Measurements from ENCODE around the gene FAM43A.

FAM43A gene

DNA sequence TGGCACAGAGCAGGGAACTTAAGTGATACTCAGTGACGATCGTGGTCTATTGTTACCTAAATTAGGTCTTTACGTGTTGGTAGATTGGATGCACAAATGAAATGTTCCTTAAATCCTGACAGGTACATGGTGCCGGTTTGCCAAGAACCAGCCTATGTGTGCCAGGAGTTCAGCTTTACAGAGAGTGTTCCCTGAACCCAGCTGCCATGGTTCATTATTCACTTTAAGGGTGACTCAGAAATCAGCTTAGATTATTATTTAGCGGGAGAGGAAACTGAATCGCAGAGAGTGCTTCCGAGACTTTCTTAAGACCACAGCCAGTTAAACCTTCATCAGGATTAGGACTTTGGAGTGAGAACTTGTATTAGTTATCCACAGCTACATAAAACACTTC lies 21.5 kb downstream of the FAM43A start:
- H3K18ac ChIP-seq (ENCODE audit: low read depth in 1 of 2, low read length in 2 of 2) = no peak overlapping the region
- H3K4me2 ChIP-seq (ENCODE audit: low read length, poor library complexity, severe bottlenecking) = no peak overlapping the region
- H2BK15ac ChIP-seq (ENCODE audit: low read depth, poor library complexity, severe bottlenecking) = no peak overlapping the region
- H2AK5ac ChIP-seq (ENCODE audit: low read length, severe bottlenecking) = no peak overlapping the region
- H3K9me3 ChIP-seq (ENCODE audit: control insufficient read depth, low read length) = no peaks in the 10 kb centered on the region
- no peak overlapping the region for H4K91ac ChIP-seq (ENCODE audit: low read length)
- no peak overlapping the region for H3K9ac ChIP-seq (ENCODE audit: low read length)
- H2BK12ac ChIP-seq (ENCODE audit: low read length in 2 of 2) = no peak overlapping the region
- H3K36me3 ChIP-seq (ENCODE audit: control insufficient read depth in 1 of 2, insufficient read depth in 2 of 2, low read depth in 1 of 2, low read length in 2 of 2) = no peaks in the 10 kb centered on the region
- peaks cover 3 to 21% of the 10 kb centered on the region in 2 experiments for H3K27me3 ChIP-seq (ENCODE audit: control insufficient read depth in 1 of 2, insufficient read depth in 1 of 2, low read length in 2 of 2)
- WGBS = 96% methylated on average over 6 of the region's 7 CpGs
- H2AFZ ChIP-seq (ENCODE audit: low read depth, low read length) = no peak overlapping the region
- DNase-seq = no peak
- H3K4me1 ChIP-seq (ENCODE audit: control insufficient read depth, insufficient read depth, low read depth, low read length) = peaks cover 5% of the 10 kb centered on the region
- H3K23ac ChIP-seq (ENCODE audit: low read length in 2 of 2) = no peak overlapping the region
- no peak overlapping the region for H2BK120ac ChIP-seq (ENCODE audit: low read depth, low read length)
- no peak overlapping the region for H3K4ac ChIP-seq (ENCODE audit: low read depth in 1 of 2, low read length in 2 of 2)
- H3K14ac ChIP-seq (ENCODE audit: low read length in 2 of 2) = no peak overlapping the region
- no peak overlapping the region for H2BK5ac ChIP-seq (ENCODE audit: low read depth, low read length, poor library complexity, severe bottlenecking)
- H4K8ac ChIP-seq (ENCODE audit: low read length) = no peak overlapping the region
- no peaks in the 10 kb centered on the region for H3K79me1 ChIP-seq (replicated peaks; ENCODE audit: low read length, poor library complexity, severe bottlenecking)
- no peak overlapping the region for H3K27ac ChIP-seq (ENCODE audit: low read length, poor library complexity, severe bottlenecking)
- no peak overlapping the region for H3K4me3 ChIP-seq (ENCODE audit: insufficient read depth in 1 of 2, low read depth in 1 of 2, low read length in 2 of 2)

DNA sequence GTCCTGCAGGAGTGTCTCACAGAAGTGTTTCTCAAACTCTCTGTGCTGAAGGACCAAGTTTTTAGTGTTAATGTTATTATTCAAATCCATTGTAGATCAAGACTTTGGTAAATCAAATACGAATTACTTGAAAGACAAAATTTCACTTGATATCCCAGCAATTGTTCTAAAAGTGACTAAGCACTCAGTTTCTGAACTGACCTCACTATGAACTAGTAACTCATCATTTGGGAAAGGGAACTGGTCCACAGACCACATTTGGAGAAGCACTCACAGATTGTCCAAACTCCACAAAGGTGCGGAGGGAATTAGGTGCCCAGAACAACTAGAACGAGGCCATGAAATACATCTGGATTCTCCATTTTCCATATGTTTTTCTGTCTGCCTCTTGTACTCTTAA lies 25.6 kb downstream of the FAM43A start:
- no peak overlapping the region for H3K27ac ChIP-seq (ENCODE audit: low read length, poor library complexity, severe bottlenecking)
- no peak overlapping the region for H3K9ac ChIP-seq (ENCODE audit: low read length)
- H3K4ac ChIP-seq (ENCODE audit: low read depth in 1 of 2, low read length in 2 of 2) = no peak overlapping the region
- H3K4me2 ChIP-seq (ENCODE audit: low read length, poor library complexity, severe bottlenecking) = no peak overlapping the region
- no peaks in the 10 kb centered on the region for H3K9me3 ChIP-seq (ENCODE audit: control insufficient read depth, low read length)
- no peak overlapping the region for H3K4me3 ChIP-seq (ENCODE audit: insufficient read depth in 1 of 2, low read depth in 1 of 2, low read length in 2 of 2)
- H2BK5ac ChIP-seq (ENCODE audit: low read depth, low read length, poor library complexity, severe bottlenecking) = no peak overlapping the region
- peaks cover 3 to 15% of the 10 kb centered on the region in 2 experiments for H3K27me3 ChIP-seq (ENCODE audit: control insufficient read depth in 1 of 2, insufficient read depth in 1 of 2, low read length in 2 of 2)
- H3K18ac ChIP-seq (ENCODE audit: low read depth in 1 of 2, low read length in 2 of 2) = no peak overlapping the region
- H2AFZ ChIP-seq (ENCODE audit: low read depth, low read length) = no peak overlapping the region
- no peak overlapping the region for H2BK120ac ChIP-seq (ENCODE audit: low read depth, low read length)
- WGBS = 100% methylated on average over 3 of the region's 3 CpGs
- H2BK15ac ChIP-seq (ENCODE audit: low read depth, poor library complexity, severe bottlenecking) = no peak overlapping the region
- H3K36me3 ChIP-seq (ENCODE audit: control insufficient read depth in 1 of 2, insufficient read depth in 2 of 2, low read depth in 1 of 2, low read length in 2 of 2) = no peaks in the 10 kb centered on the region
- H3K4me1 ChIP-seq (ENCODE audit: control insufficient read depth, insufficient read depth, low read depth, low read length) = peaks cover 3% of the 10 kb centered on the region
- H3K14ac ChIP-seq (ENCODE audit: low read length in 2 of 2) = no peak overlapping the region
- H3K23ac ChIP-seq (ENCODE audit: low read length in 2 of 2) = no peak overlapping the region
- H2BK12ac ChIP-seq (ENCODE audit: low read length in 2 of 2) = no peak overlapping the region
- DNase-seq = no peak
- no peaks in the 10 kb centered on the region for H3K79me1 ChIP-seq (replicated peaks; ENCODE audit: low read length, poor library complexity, severe bottlenecking)
- H2AK5ac ChIP-seq (ENCODE audit: low read length, severe bottlenecking) = no peak overlapping the region
- H4K8ac ChIP-seq (ENCODE audit: low read length) = no peak overlapping the region
- no peak overlapping the region for H4K91ac ChIP-seq (ENCODE audit: low read length)

DNA sequence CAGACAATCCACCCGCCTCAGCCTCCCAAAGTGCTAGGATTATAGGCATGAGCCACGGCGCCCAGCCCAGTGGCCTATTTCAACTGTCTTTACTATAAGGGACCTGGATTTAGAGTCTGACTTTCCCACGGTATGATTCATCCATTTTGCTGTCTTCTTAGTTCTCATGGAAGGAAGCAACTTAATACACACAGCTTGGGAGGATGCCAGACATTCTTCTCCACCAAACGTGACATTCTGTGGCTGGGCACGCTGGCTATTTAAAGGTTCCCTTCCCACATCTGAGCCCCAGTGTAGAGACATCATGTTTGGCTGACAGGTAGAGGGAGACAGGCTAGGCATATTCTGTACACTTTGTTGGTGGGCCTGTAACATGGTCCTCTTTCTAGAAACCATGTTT lies 26.2 kb downstream of the FAM43A start:
- WGBS = 24% methylated on average over 6 of the region's 6 CpGs

DNA sequence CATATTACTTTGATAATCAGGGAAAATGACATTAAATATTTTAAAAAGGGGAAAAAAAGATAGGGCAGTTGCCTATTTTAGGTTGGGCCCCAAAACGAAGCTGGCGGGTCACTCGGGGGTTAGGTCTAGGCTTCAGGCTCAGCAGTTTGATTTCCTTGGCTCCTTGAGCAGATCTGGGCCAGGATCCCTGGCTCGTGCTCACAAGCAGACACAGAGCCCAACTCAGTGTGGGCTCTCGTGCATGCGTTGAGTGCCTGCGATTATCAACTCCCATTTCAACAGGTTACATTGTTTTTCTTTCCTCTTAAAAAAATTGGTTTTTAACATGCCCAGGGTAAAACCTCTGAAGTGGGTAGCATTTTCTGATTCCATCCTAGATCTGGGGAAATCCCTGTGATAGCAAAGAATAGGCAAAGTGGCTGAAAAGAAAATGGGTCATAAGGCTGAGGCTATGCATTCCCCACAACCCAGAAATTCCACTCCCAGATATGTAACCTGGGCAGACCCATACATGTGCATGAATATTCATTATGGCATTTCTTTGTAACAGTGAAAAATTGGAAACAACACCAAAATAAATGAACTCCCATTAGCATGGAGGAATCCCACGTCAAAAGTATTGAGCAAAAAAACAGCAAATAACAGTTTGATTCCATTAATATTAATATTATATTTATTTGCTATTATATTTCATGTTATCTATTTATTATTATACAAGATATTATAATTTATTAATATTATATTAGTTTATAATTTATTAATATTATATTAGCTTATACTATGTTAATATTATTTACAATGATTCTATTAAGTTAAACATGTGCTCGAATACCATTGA lies 27.8 kb downstream of the FAM43A start:
- WGBS = 96% methylated on average over 7 of the region's 9 CpGs
- Histone ChIP-seq H2AFZ (ENCODE audit: low read depth, low read length) (no peak overlapping the region), H3K4me2 (ENCODE audit: low read length, poor library complexity, severe bottlenecking) (no peak overlapping the region), H3K27ac (ENCODE audit: low read length, poor library complexity, severe bottlenecking) (no peak overlapping the region), H3K4me3 (ENCODE audit: insufficient read depth in 1 of 2, low read depth in 1 of 2, low read length in 2 of 2) (no peak overlapping the region), H2BK120ac (ENCODE audit: low read depth, low read length) (no peak overlapping the region), H3K79me1 (replicated peaks; ENCODE audit: low read length, poor library complexity, severe bottlenecking) (no peaks in the 10 kb centered on the region), H4K8ac (ENCODE audit: low read length) (no peak overlapping the region), H3K23ac (ENCODE audit: low read length in 2 of 2) (no peak overlapping the region), H2BK15ac (ENCODE audit: low read depth, poor library complexity, severe bottlenecking) (no peak overlapping the region), H3K9ac (ENCODE audit: low read length) (no peak overlapping the region), H2BK12ac (ENCODE audit: low read length in 2 of 2) (no peak overlapping the region), H2AK5ac (ENCODE audit: low read length, severe bottlenecking) (no peak overlapping the region), H3K4ac (ENCODE audit: low read depth in 1 of 2, low read length in 2 of 2) (no peak overlapping the region), H2BK5ac (ENCODE audit: low read depth, low read length, poor library complexity, severe bottlenecking) (no peak overlapping the region), H3K14ac (ENCODE audit: low read length in 2 of 2) (no peak overlapping the region), H3K27me3 (ENCODE audit: control insufficient read depth in 1 of 2, insufficient read depth in 1 of 2, low read length in 2 of 2) (peaks cover 13 to 37% of the 10 kb centered on the region in 2 experiments), H3K9me3 (ENCODE audit: control insufficient read depth, low read length) (no peaks in the 10 kb centered on the region), H3K4me1 (ENCODE audit: control insufficient read depth, insufficient read depth, low read depth, low read length) (no peaks in the 10 kb centered on the region), H3K18ac (ENCODE audit: low read depth in 1 of 2, low read length in 2 of 2) (no peak overlapping the region), H4K91ac (ENCODE audit: low read length) (no peak overlapping the region), H3K36me3 (ENCODE audit: control insufficient read depth in 1 of 2, insufficient read depth in 2 of 2, low read depth in 1 of 2, low read length in 2 of 2) (no peaks in the 10 kb centered on the region)
- no peak for DNase-seq

More for the DNA sequence above, 26.2 kb downstream of the FAM43A start:
- Histone ChIP-seq H3K4me1 (ENCODE audit: control insufficient read depth, insufficient read depth, low read depth, low read length) (peaks cover under 1% of the 10 kb centered on the region), H3K23ac (ENCODE audit: low read length in 2 of 2) (no peak overlapping the region), H3K36me3 (ENCODE audit: control insufficient read depth in 1 of 2, insufficient read depth in 2 of 2, low read depth in 1 of 2, low read length in 2 of 2) (no peaks in the 10 kb centered on the region), H2AK5ac (ENCODE audit: low read length, severe bottlenecking) (no peak overlapping the region), H2BK15ac (ENCODE audit: low read depth, poor library complexity, severe bottlenecking) (no peak overlapping the region), H3K9ac (ENCODE audit: low read length) (no peak overlapping the region), H2BK5ac (ENCODE audit: low read depth, low read length, poor library complexity, severe bottlenecking) (no peak overlapping the region), H3K18ac (ENCODE audit: low read depth in 1 of 2, low read length in 2 of 2) (no peak overlapping the region), H2AFZ (ENCODE audit: low read depth, low read length) (no peak overlapping the region), H4K91ac (ENCODE audit: low read length) (no peak overlapping the region), H3K9me3 (ENCODE audit: control insufficient read depth, low read length) (no peaks in the 10 kb centered on the region), H3K4ac (ENCODE audit: low read depth in 1 of 2, low read length in 2 of 2) (no peak overlapping the region), H4K8ac (ENCODE audit: low read length) (no peak overlapping the region), H2BK120ac (ENCODE audit: low read depth, low read length) (no peak overlapping the region), H3K27me3 (ENCODE audit: control insufficient read depth in 1 of 2, insufficient read depth in 1 of 2, low read length in 2 of 2) (peaks cover 6 to 21% of the 10 kb centered on the region in 2 experiments), H2BK12ac (ENCODE audit: low read length in 2 of 2) (no peak overlapping the region), H3K14ac (ENCODE audit: low read length in 2 of 2) (no peak overlapping the region), H3K4me2 (ENCODE audit: low read length, poor library complexity, severe bottlenecking) (no peak overlapping the region), H3K4me3 (ENCODE audit: insufficient read depth in 1 of 2, low read depth in 1 of 2, low read length in 2 of 2) (no peak overlapping the region), H3K27ac (ENCODE audit: low read length, poor library complexity, severe bottlenecking) (no peak overlapping the region), H3K79me1 (replicated peaks; ENCODE audit: low read length, poor library complexity, severe bottlenecking) (no peaks in the 10 kb centered on the region)
- peak; percentile 99 for DNase-seq
